Fibroblast of the aortic adventitia (primary cell): ENCODE data around the gene AGL. TPM values are rescaled to one million over a fixed set of nuclear protein-coding genes. Genes with fewer than 3 reads are reported as not detected.

Experiments used
- DNase-seq: peaks from one replicate; pipeline ENCODE4 v3.0.0-alpha.2; 2010; ENCODE audit warnings: low read depth
- H3K4me3 ChIP-seq: 2 replicates; pipeline ENCODE4 v1.5.1; 2011; ENCODE audit warnings: low read depth, mild to moderate bottlenecking, control low read depth, low read length, moderate library complexity
- CTCF ChIP-seq: IDR thresholded peaks from 2 replicates; pipeline ENCODE4 v1.5.1; 2011; ENCODE audit warnings: mild to moderate bottlenecking, low read length, control low read depth, inconsistent platforms; ENCODE audit not compliant: insufficient read depth
- total RNA-seq: library from RNA; depleted of rRNA; stranded (reverse); fragments of >200 nt; gene quantifications from 2 replicates; pipeline ENCODE4 v1.2.3, GENCODE V29; 2012; ENCODE audit warnings: low replicate concordance

Gene AGL
- total RNA-seq, 1 donor: 17.3 TPM

GRCh38 chr1:99814373-99814900 is 35.7 kb upstream of the AGL start:
- no peak for TF ChIP-seq CTCF
- no peak for DNase-seq
- H3K4me3 ChIP-seq: no peak overlapping the region

- no peak overlapping the region for H3K4me3 ChIP-seq
- TF ChIP-seq CTCF: no peak
- DNase-seq: no peak
Measured at GRCh38 chr1:99816656-99817055, 33.5 kb upstream of the AGL start.

GRCh38 chr1:99818063-99818699 is 32.0 kb upstream of the AGL start:
- no peak overlapping the region for H3K4me3 ChIP-seq
- DNase-seq: peak; percentile 2
- TF ChIP-seq CTCF: no peak

GRCh38 chr1:99820546-99820945 is 29.6 kb upstream of the AGL start:
- no peak for TF ChIP-seq CTCF
- no peak overlapping the region for H3K4me3 ChIP-seq
- DNase-seq: no peak

- DNase-seq: no peak
- H3K4me3 ChIP-seq: no peak overlapping the region
- no peak for TF ChIP-seq CTCF
Measured at GRCh38 chr1:99825098-99825497, 25.1 kb upstream of the AGL start.

GRCh38 chr1:99825702-99826101 is 24.5 kb upstream of the AGL start:
- H3K4me3 ChIP-seq: no peak overlapping the region
- DNase-seq: no peak
- no peak for TF ChIP-seq CTCF

- H3K4me3 ChIP-seq: no peak overlapping the region
- no peak for DNase-seq
- TF ChIP-seq CTCF: no peak
Measured at GRCh38 chr1:99827970-99828369, 22.2 kb upstream of the AGL start.
